HCT116 (cell line): ENCODE measurements around the gene SAMD4A. TPM values are rescaled to one million over a fixed set of nuclear protein-coding genes. Genes with fewer than 3 reads are reported as not detected.

Source experiments
- ATAC-seq: fragments of 200-7000 bp; cut with Tn5 transposase; 2 replicates; pipeline ENCODE4 v1.9.1; 2020; ENCODE audit warnings: mild to moderate bottlenecking, moderate library complexity
- BruUV-seq: library from RNA; stranded (reverse); fragments of 400-500 nt; replicated peaks from 2 replicates; lab custom pipeline; 2021; lab: Mats Ljungman, UMichigan
- CTCF ChIA-PET: fragments of 300-600 bp; sonication (Branson Sonifier 250); formaldehyde crosslinking; loops from one replicate; lab custom pipeline; 2021; ENCODE audit warnings: antibody characterized with exemption; lab: Charles Lee
- POLR2A ChIA-PET: fragments of 300-600, 350-600 bp; sonication (Branson Sonifier 250); formaldehyde crosslinking; loops from one replicate; lab custom pipeline; 2021; ENCODE audit warnings: antibody characterized with exemption; lab: Charles Lee
- RAD21 ChIA-PET, 2 experiments: fragments of 300-600 bp; sonication (Branson Sonifier 250); formaldehyde crosslinking; loops; one replicate each; lab custom pipeline; 2023; ENCODE audit warnings: low total read pairs in 2 of 2; ENCODE audit not compliant: uncharacterized antibody in 2 of 2, unreplicated experiment in 2 of 2, low non-redundant PET in 1 of 2; lab: Charles Lee
- DNase-seq: peaks from one replicate; pipeline ENCODE4 v3.0.0-alpha.2; 2010; ENCODE audit warnings: low read depth, low spot score
- H2AFZ ChIP-seq: fragments of 200-600 bp; shearing (Covaris generic), sonication (generic); 2 replicates; pipeline ENCODE4 v1.6.1; 2017; ENCODE audit warnings: low read depth, mixed run types, mixed read lengths, antibody characterized with exemption, low read length; ENCODE audit not compliant: poor library complexity, severe bottlenecking
- H3K27ac ChIP-seq: 2 replicates; pipeline ENCODE4 v1.5.1; 2012; ENCODE audit warnings: low read depth, low read length
- H3K27me3 ChIP-seq: fragments of 200-600 bp; sonication (generic); 2 replicates; pipeline ENCODE4 v1.6.1; 2016; ENCODE audit warnings: mixed run types, low read length, mixed read lengths; ENCODE audit not compliant: insufficient read depth
- H3K36me3 ChIP-seq, 2 experiments: fragments of 200-500 bp in 1 of 2; fragments of 200-600 bp in 1 of 2; sonication (Bioruptor generic) in 1 of 2; sonication (generic) in 1 of 2; 2 replicates each; pipeline versions ENCODE4 v1.5.1 to v1.6.1; 2014 to 2016; ENCODE audit warnings: low read length in 2 of 2, inconsistent platforms in 1 of 2, mixed read lengths in 1 of 2, mixed run types in 1 of 2; ENCODE audit not compliant: insufficient read depth in 2 of 2, control insufficient read depth in 1 of 2
- H3K4me1 ChIP-seq, 2 experiments: fragments of 200-600 bp in 1 of 2; sonication (generic) in 1 of 2; 2 replicates each; pipeline versions ENCODE4 v1.5.1 to v1.6.1; 2012 to 2017; ENCODE audit warnings: low read length in 2 of 2, inconsistent platforms in 1 of 2, mild to moderate bottlenecking in 1 of 2, mixed read lengths in 1 of 2, mixed run types in 1 of 2, moderate library complexity in 1 of 2; ENCODE audit not compliant: insufficient read depth in 2 of 2, control insufficient read depth in 1 of 2
- H3K4me2 ChIP-seq: fragments of 200-600 bp; sonication (generic); 2 replicates; pipeline ENCODE4 v1.6.1; 2017; ENCODE audit warnings: mixed run types, low read length, mixed read lengths
- H3K4me3 ChIP-seq, 2 experiments: fragments of 200-600 bp in 1 of 2; sonication (generic) in 1 of 2; replicated peaks in 1 of 2; 2 replicates each; pipeline ENCODE4 v1.5.1; 2011 to 2016; ENCODE audit warnings: low read length in 2 of 2, control low read depth in 1 of 2, low read depth in 1 of 2, mild to moderate bottlenecking in 1 of 2, mixed read lengths in 1 of 2, mixed run types in 1 of 2
- H3K79me2 ChIP-seq: fragments of 200-600 bp; sonication (generic); 2 replicates; pipeline ENCODE4 v1.6.1; 2017; ENCODE audit warnings: mild to moderate bottlenecking, mixed run types, low read length, moderate library complexity, mixed read lengths; ENCODE audit not compliant: insufficient read depth
- H3K9ac ChIP-seq: fragments of 200-600 bp; sonication (generic); 2 replicates; pipeline ENCODE4 v1.6.1; 2016; ENCODE audit warnings: low read length, mixed read lengths
- H3K9me2 ChIP-seq: fragments of 200-600 bp; sonication (generic), shearing (Covaris generic); 2 replicates; pipeline ENCODE4 v1.6.1; 2017; ENCODE audit warnings: mixed run types, mild to moderate bottlenecking, moderate library complexity; ENCODE audit not compliant: insufficient read depth
- H3K9me3 ChIP-seq, 2 experiments: fragments of 200-500 bp in 1 of 2; fragments of 200-600 bp in 1 of 2; sonication (Bioruptor generic) in 1 of 2; sonication (generic) in 1 of 2; 2 replicates each; pipeline ENCODE4 v1.6.1; 2014 to 2017; ENCODE audit warnings: low read length in 2 of 2, mixed read lengths in 2 of 2, inconsistent platforms in 1 of 2, low read depth in 1 of 2, mild to moderate bottlenecking in 1 of 2, mixed run types in 1 of 2, moderate library complexity in 1 of 2; ENCODE audit not compliant: control insufficient read depth in 1 of 2, insufficient read depth in 1 of 2
- H4K20me1 ChIP-seq: fragments of 200-600 bp; sonication (generic), shearing (Covaris generic); 2 replicates; pipeline ENCODE4 v1.6.1; 2017; ENCODE audit warnings: mixed run types, mild to moderate bottlenecking, moderate library complexity; ENCODE audit not compliant: insufficient read depth
- ATF3 ChIP-seq: IDR thresholded peaks from 2 replicates; pipeline ENCODE4 v1.6.1; 2012
- CBX3 ChIP-seq: IDR thresholded peaks from 2 replicates; pipeline ENCODE4 v1.6.1; 2012; ENCODE audit warnings: low read depth
- CTCF ChIP-seq, 3 experiments: fragments of 200-600 bp in 1 of 3; sonication (generic) in 1 of 3; IDR thresholded peaks in 2 of 3; conservative IDR thresholded peaks in 1 of 3; 2 replicates each; pipeline ENCODE4 v1.5.1; 2012 to 2017; ENCODE audit warnings: low read depth in 2 of 3, low read length in 2 of 3, antibody characterized with exemption in 1 of 3, borderline replicate concordance in 1 of 3, control low read depth in 1 of 3, mild to moderate bottlenecking in 1 of 3, mixed read lengths in 1 of 3, mixed run types in 1 of 3, moderate library complexity in 1 of 3; ENCODE audit not compliant: insufficient read depth in 1 of 3
- EGR1 ChIP-seq: IDR thresholded peaks from 2 replicates; pipeline ENCODE4 v1.6.1; 2012; ENCODE audit warnings: low read depth
- ELF1 ChIP-seq: IDR thresholded peaks from 2 replicates; pipeline ENCODE4 v1.6.1; 2012; ENCODE audit warnings: low read depth, borderline replicate concordance
- EZH2phosphoT487 ChIP-seq: fragments of 200-600 bp; IDR thresholded peaks from 2 replicates; pipeline ENCODE4 v1.6.1; 2018; ENCODE audit warnings: antibody characterized with exemption, borderline replicate concordance
- FOSL1 ChIP-seq: IDR thresholded peaks from 2 replicates; pipeline ENCODE4 v1.6.1; 2012; ENCODE audit warnings: low read depth
- JUND ChIP-seq: IDR thresholded peaks from 2 replicates; pipeline ENCODE4 v1.6.1; 2012
- POLR2A ChIP-seq: IDR thresholded peaks from 2 replicates; pipeline ENCODE4 v1.7.0; 2011; ENCODE audit warnings: borderline replicate concordance; ENCODE audit not compliant: insufficient read depth, insufficient read length; ENCODE audit errors: extremely low read depth
- POLR2AphosphoS5 ChIP-seq: IDR thresholded peaks from 2 replicates; pipeline ENCODE4 v1.6.1; 2011; ENCODE audit warnings: mild to moderate bottlenecking, low read depth, low read length, moderate library complexity
- REST ChIP-seq: IDR thresholded peaks from 2 replicates; pipeline ENCODE4 v1.6.1; 2012; ENCODE audit warnings: low read depth
- SIN3A ChIP-seq: IDR thresholded peaks from 2 replicates; pipeline ENCODE4 v1.6.1; 2012; ENCODE audit warnings: low read depth
- SP1 ChIP-seq: IDR thresholded peaks from 2 replicates; pipeline ENCODE4 v1.6.1; 2012; ENCODE audit warnings: low read depth
- SRF ChIP-seq: IDR thresholded peaks from 2 replicates; pipeline ENCODE4 v1.6.1; 2012; ENCODE audit warnings: low read depth
- TCF7L2 ChIP-seq: IDR thresholded peaks from 2 replicates; pipeline ENCODE4 v1.7.0; 2011; ENCODE audit warnings: borderline replicate concordance, inconsistent platforms; ENCODE audit not compliant: insufficient read depth, insufficient read length; ENCODE audit errors: extremely low read depth
- YY1 ChIP-seq: IDR thresholded peaks from 2 replicates; pipeline ENCODE4 v1.6.1; 2011; ENCODE audit warnings: low read length, low read depth, moderate library complexity, mild to moderate bottlenecking; ENCODE audit not compliant: insufficient replicate concordance; ENCODE audit errors: extremely low read depth
- ZFX ChIP-seq: fragments of 450-650 bp; IDR thresholded peaks from 2 replicates; pipeline ENCODE4 v1.6.1; 2017
- ZNF274 ChIP-seq: fragments of 200-500 bp; sonication (Bioruptor generic); IDR thresholded peaks from 2 replicates; pipeline ENCODE4 v1.6.1; 2014; ENCODE audit warnings: mild to moderate bottlenecking, low read depth, low read length, inconsistent platforms
- intact Hi-C: fragments of 100-400 bp; cut with micrococcal nuclease; formaldehyde crosslinking; loops from 2 replicates; pipeline ENCODE4 v1.10.0; 2022
- total RNA-seq: library from RNA; stranded (reverse); gene quantifications from one replicate; pipeline ENCODE4 v1.2.1, GENCODE V29; 2021; ENCODE audit not compliant: unreplicated experiment
- TF ChIP-seq, protein P1 (sequence below): IDR thresholded peaks from 2 replicates; pipeline ENCODE4 v1.6.1; 2011; ENCODE audit warnings: mild to moderate bottlenecking, low read length, moderate library complexity; ENCODE audit not compliant: insufficient replicate concordance; ENCODE audit errors: extremely low read depth

Gene SAMD4A
- total RNA-seq, 1 experiment from 2014 or later = 9.0 TPM

DNA sequence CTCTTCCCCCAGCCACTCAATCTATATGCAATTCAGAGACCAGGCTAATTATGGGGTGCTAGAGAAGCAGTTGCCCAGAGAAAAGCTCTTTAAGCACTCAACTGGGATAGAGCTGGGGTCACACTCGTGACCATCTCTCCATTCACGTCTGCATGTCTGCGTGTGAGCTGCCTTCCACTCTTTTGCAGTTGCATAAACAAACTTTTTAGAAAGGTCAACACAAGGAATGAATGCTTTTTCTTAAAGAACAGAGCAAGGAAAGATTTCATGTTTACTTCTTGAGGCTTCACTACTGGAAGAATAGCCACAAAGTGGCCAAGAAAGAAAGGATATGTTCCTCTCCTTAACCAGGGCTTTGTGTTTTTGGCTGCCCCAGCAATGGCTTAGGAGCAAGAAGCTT is 151.1 kb downstream of the SAMD4A start:
- ChIA-PET CTCF (interaction anchor here (0.7 kb wide), 1 partner anchor 25 kb away, joined by 3 read pairs; no protein-coding TSS in a partner anchor), POLR2A (no interaction called here), RAD21 (no interaction called here)
- H3K27ac ChIP-seq = no peak overlapping the region
- no peak for TF ChIP-seq SIN3A
- TF ChIP-seq CTCF (IDR thresholded peaks at IDR 0.05 in 2 of 3, conservative IDR thresholded peaks at IDR 0.05 in 1 of 3; ENCODE audit: borderline replicate concordance in 1 of 3, insufficient read depth in 1 of 3, low read depth in 2 of 3, low read length in 2 of 3) = no peak
- TF ChIP-seq ELF1 = no peak
- no peak for TF ChIP-seq SRF
- no peak for TF ChIP-seq YY1
- TF ChIP-seq POLR2A = no peak
- TF ChIP-seq SP1 = no peak
- TF ChIP-seq EGR1 = no peak
- TF ChIP-seq FOSL1 = no peak
- TF ChIP-seq, protein P1, sequence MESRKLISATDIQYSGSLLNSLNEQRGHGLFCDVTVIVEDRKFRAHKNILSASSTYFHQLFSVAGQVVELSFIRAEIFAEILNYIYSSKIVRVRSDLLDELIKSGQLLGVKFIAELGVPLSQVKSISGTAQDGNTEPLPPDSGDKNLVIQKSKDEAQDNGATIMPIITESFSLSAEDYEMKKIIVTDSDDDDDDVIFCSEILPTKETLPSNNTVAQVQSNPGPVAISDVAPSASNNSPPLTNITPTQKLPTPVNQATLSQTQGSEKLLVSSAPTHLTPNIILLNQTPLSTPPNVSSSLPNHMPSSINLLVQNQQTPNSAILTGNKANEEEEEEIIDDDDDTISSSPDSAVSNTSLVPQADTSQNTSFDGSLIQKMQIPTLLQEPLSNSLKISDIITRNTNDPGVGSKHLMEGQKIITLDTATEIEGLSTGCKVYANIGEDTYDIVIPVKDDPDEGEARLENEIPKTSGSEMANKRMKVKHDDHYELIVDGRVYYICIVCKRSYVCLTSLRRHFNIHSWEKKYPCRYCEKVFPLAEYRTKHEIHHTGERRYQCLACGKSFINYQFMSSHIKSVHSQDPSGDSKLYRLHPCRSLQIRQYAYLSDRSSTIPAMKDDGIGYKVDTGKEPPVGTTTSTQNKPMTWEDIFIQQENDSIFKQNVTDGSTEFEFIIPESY = no peak
- no peak for TF ChIP-seq EZH2phosphoT487
- TF ChIP-seq REST = no peak
- no peak for TF ChIP-seq CBX3
- no peak for TF ChIP-seq POLR2AphosphoS5
- no peak for TF ChIP-seq ZNF274
- TF ChIP-seq ZFX = no peak
- no peak for TF ChIP-seq ATF3
- no peak for TF ChIP-seq JUND
- TF ChIP-seq TCF7L2 = no peak
- H2AFZ ChIP-seq = no peak overlapping the region
- H3K9ac ChIP-seq = no peak overlapping the region
- DNase-seq (no peak), ATAC-seq (no peak)
- H3K4me3 ChIP-seq = no peak overlapping the region
- H3K9me3 ChIP-seq = no peaks in the 10 kb centered on the region
- H3K4me2 ChIP-seq = no peak overlapping the region
- H3K9me2 ChIP-seq = no peaks in the 10 kb centered on the region
- intact Hi-C loops = no loop called here
- H3K36me3 ChIP-seq = no peaks in the 10 kb centered on the region
- H4K20me1 ChIP-seq = no peaks in the 10 kb centered on the region
- peaks cover 0 to 5% of the 10 kb centered on the region in 2 experiments; a peak in 2 of 4 replicates for H3K4me1 ChIP-seq
- BruUV-seq = no TSS peak
- no peaks in the 10 kb centered on the region for H3K79me2 ChIP-seq
- H3K27me3 ChIP-seq = no peaks in the 10 kb centered on the region
